NCI-H1436 (cell line): ENCODE results near the gene ZNF618.
"Not testable (repeated sequence)": the region's sequence is repeated elsewhere in the genome, so short reads cannot be mapped to it uniquely, and the experiment has no call there.

Experiments used
- DNase-seq: peaks from one replicate; lab custom pipeline; 2025; lab: John Stamatoyannopoulos, UW

ZNF618 gene

GRCh38 chr9:114082017-114082762 is 206.1 kb downstream of the ZNF618 start:
- DNase-seq: peak; percentile 74

DNA sequence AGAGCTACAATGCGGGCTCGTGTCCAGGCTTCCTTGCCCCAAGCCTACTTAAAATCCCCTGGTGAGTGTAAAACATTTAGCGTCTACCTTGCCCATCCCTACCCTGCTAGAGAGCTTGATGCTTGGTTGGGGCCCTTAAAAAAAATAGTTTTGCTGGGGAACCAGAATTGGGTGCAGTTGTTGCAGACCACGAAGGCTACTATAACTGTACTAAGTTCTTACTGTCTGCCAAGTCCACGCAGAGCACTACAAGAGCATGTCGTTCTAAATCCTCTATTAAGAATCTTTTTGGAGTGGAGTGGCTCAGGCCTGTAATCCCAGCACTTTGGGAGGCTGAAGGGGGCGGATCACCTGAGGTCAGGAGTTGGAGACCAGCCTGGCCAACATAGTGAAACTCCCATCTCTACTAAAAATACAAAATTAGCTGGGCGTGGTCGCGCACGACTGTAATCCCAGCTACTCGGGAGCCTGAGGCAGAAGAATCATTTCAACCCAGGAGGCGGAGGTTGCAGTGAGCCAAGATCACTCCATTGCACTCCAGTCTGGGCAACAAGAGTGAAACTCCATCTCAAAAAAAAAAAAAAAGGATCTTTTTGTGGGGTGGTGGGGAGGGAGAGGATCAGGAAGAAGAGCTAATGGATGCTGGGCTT is 206.8 kb downstream of the ZNF618 start:
- DNase-seq: not testable (repeated sequence)

DNA sequence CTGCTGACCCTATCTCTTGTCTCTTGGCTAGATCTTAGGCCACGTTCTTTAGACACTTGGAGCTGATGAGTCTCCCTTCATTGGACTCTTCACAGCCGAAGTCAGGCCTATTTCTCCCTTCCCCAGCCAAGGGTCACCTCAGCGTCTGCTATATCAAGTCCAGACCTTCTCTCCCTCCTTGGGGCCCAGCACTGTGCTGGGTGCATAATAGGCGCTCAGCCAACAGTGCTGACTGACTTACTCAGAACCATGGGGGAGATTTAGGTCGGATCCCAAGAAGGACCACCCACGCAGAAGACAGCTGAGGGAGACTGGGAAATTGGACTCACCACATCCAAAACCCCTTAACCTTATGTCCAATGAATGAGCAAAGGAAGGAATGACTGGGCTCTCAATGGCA is 207.6 kb downstream of the ZNF618 start:
- no peak for DNase-seq

GRCh38 chr9:114084282-114085073 is 208.4 kb downstream of the ZNF618 start:
- DNase-seq: no peak

- no peak for DNase-seq
These were observed 209.3 kb downstream of the ZNF618 start for GRCh38 chr9:114085387-114085789.

GRCh38 chr9:114086009-114086408 is 209.9 kb downstream of the ZNF618 start:
- no peak for DNase-seq

- no peak for DNase-seq
These were observed 210.5 kb downstream of the ZNF618 start for GRCh38 chr9:114086607-114087006.

DNA sequence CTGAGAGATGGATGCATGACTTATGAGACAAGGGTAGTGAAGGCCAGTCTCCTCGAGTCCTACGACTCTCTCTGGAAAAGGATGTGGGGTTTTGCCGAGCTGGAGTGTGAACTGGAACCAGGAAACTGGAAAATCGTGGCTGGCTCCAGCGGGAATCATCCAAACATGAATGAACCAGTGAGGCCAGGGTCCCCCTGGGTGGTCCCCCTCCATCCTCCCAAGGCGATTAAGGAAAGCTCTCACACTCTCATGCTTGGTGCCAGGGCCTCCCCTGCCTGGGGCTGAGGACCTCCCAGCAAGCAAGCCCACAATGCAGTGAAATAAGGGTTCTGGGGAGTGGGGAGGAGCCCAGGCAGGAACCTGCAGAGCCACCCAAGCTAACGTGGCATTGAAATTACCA is 211.6 kb downstream of the ZNF618 start:
- no peak for DNase-seq

DNA sequence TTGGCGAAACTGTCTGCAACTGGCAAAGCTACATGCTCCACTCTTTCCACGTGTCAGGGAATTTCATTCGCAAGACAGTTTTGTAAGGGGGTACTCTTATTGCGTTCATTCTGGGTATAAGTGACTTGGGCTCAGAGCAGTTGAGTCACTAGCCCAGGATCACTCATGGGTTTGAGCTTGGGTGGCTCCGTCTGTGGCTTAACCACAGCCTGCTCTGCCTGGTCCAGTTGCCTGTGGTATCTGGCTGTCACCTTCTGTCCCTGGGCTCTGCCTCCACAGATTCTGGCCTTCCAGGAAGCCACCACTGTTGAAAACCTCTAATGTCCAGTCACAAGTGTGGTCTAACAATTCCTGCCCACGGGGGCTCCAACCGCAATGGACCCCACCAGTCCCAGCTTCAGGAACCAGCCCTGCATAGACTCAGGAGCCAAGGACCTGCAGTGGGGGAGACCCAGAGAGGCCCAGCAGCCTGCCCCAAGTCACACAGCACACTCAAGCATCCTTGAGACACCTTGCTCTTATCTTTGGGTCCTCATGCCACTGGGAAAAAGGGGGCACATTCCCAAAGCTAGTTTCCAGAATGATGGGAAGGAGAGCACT is 212.6 kb downstream of the ZNF618 start:
- no peak for DNase-seq

- DNase-seq: no peak
These were observed 213.2 kb downstream of the ZNF618 start for GRCh38 chr9:114089206-114089840.

DNA sequence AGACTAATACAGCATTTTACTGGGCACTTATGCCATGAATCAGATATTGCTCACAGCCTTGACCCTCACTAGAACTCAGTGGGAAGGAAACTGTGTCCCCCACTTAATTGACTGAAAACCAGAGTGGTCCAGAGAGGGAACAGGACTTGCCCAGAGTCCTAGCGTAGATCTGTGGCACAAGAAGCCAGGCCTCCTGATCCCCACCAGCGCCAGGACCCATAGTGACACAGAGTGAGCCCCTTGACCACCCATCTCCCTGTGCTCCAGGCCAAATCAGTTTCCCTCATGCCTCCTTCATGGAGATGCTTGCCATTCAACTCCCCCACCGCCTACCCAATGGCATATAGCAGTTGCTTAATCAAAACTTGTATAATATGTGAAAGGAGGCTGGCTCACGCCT is 214.7 kb downstream of the ZNF618 start:
- DNase-seq: no peak

GRCh38 chr9:114091711-114092110 is 215.6 kb downstream of the ZNF618 start:
- no peak for DNase-seq

GRCh38 chr9:114092336-114092735 is 216.2 kb downstream of the ZNF618 start:
- DNase-seq: no peak

- no peak for DNase-seq
These were observed 216.9 kb downstream of the ZNF618 start for GRCh38 chr9:114093031-114093471.

- DNase-seq: no peak
These were observed 217.8 kb downstream of the ZNF618 start for GRCh38 chr9:114093761-114094505.

GRCh38 chr9:114094971-114095370 is 218.9 kb downstream of the ZNF618 start:
- DNase-seq: no peak

DNA sequence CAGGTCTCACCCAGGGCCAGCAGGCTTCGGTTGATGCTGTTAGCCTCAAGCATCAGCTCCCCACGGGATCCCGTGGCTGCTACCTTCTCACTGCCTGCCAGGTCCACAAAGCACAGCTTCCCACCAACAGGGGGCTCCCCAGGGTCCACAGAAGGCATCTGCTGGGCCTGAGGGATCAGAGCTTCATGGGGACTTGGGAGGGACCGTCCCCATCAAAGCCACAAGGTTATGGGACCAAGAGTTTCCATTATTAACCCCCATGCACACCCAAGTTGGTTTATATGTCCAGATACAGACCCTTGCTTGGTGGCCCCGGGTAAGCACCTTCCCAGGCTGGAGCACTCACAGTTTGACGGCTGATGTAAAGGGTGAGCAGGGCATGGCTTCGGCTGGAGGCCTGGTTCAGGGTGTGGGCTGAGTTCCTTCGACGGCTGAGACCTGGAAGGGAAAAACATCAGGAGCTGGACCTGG is 220.0 kb downstream of the ZNF618 start:
- DNase-seq: no peak

GRCh38 chr9:114096866-114097612 is 220.9 kb downstream of the ZNF618 start:
- DNase-seq: no peak

DNA sequence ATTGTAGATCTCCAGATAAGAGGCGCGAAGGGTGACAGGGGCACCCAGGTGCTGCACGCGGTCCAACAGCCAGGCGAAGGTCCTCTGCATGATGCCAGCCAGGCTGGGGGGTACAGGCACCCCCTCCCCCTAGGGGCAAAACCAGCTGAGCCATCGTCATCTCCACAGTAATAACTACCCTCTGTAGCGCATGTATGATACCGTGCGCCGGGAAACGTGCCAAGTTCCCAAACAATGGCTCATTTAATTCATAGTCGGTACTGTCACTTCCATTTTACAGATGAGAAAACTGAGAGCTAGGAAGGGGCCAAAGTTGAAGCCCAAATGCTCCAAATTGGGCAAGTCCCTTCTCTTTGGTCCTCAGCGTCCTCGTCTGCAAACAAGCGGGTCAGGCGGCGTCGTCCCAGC is 221.5 kb downstream of the ZNF618 start:
- DNase-seq: no peak
